HepG2 (cell line): ENCODE measurements around the gene KIF21B. TPM values are rescaled to one million over a fixed set of nuclear protein-coding genes. Genes with fewer than 3 reads are reported as not detected.

Experiments used
- ATAC-seq: fragments of 200-7000 bp; cut with Tn5 transposase; 3 replicates; pipeline ENCODE4 v1.9.1; 2020; ENCODE audit warnings: mild to moderate bottlenecking, moderate library complexity
- BruUV-seq: library from RNA; stranded (reverse); fragments of 400-500 nt; replicated peaks from 2 replicates; lab custom pipeline; 2021; lab: Mats Ljungman, UMichigan
- CTCF ChIA-PET: fragments of 300-600 bp; formaldehyde crosslinking; extraction: SDS; loops from one replicate; lab custom pipeline; 2021; ENCODE audit warnings: low total read pairs, inconsistent platforms, low intra/inter-chr PET ratio; lab: Yijun Ruan, JAX
- POLR2A ChIA-PET: fragments of 350-600 bp; sonication (Branson Sonifier 250); formaldehyde crosslinking; loops from one replicate; lab custom pipeline; 2020; ENCODE audit warnings: antibody characterized with exemption, inconsistent platforms; lab: Yijun Ruan, JAX
- DNase-seq: peaks from one replicate; pipeline ENCODE4 v3.0.0-alpha.2; 2015; ENCODE audit warnings: low spot score
- FAIRE-seq: peaks from 3 replicates; lab custom pipeline; 2011; peaks lifted over from hg19 to GRCh38; lab: Jason Lieb, UNC
- H2AFZ ChIP-seq: one replicate; pipeline ENCODE4 v1.6.1; 2011; ENCODE audit warnings: low read length, inconsistent platforms
- H3K27ac ChIP-seq: fragments of 300-600 bp; 3 replicates; pipeline ENCODE4 v1.8.0; 2011; ENCODE audit warnings: mixed run types, mild to moderate bottlenecking, mixed read lengths, low read length, inconsistent platforms; ENCODE audit not compliant: insufficient read depth; ENCODE audit errors: extremely low read length
- H3K27me3 ChIP-seq, 2 experiments: fragments of 200-600 bp in 1 of 2; 2 replicates in 1 of 2; 3 replicates in 1 of 2; pipeline versions ENCODE4 v1.6.0 to v1.8.0; 2011; ENCODE audit warnings: low read length in 2 of 2, mild to moderate bottlenecking in 2 of 2, moderate library complexity in 2 of 2, inconsistent platforms in 1 of 2; ENCODE audit not compliant: insufficient read depth in 2 of 2, control insufficient read depth in 1 of 2
- H3K36me3 ChIP-seq, 2 experiments: fragments of 200-600 bp in 1 of 2; replicated peaks in 1 of 2; 2 replicates in 1 of 2; 3 replicates in 1 of 2; pipeline versions ENCODE4 v1.5.1 to v1.8.0; 2011; ENCODE audit warnings: low read length in 2 of 2, inconsistent platforms in 1 of 2; ENCODE audit not compliant: insufficient read depth in 2 of 2, control insufficient read depth in 1 of 2
- H3K4me1 ChIP-seq: 2 replicates; pipeline ENCODE4 v1.5.1; 2012; ENCODE audit warnings: low read length, inconsistent platforms; ENCODE audit not compliant: insufficient read depth
- H3K4me2 ChIP-seq: 2 replicates; pipeline ENCODE4 v1.6.0; 2011; ENCODE audit warnings: low read depth, low read length, inconsistent platforms
- H3K4me3 ChIP-seq, 3 experiments: fragments of 200-600 bp in 1 of 3; sonication (generic), shearing (Covaris generic) in 1 of 3; replicated peaks in 1 of 3; 2 replicates each; pipeline ENCODE4 v1.5.1; 2011 to 2016; ENCODE audit warnings: low read length in 3 of 3, inconsistent platforms in 2 of 3, low read depth in 2 of 3, mild to moderate bottlenecking in 2 of 3, control low read depth in 1 of 3, mixed read lengths in 1 of 3; ENCODE audit not compliant: insufficient read depth in 1 of 3
- H3K79me2 ChIP-seq: one replicate; pipeline ENCODE4 v1.6.1; 2011; ENCODE audit warnings: low read length, inconsistent platforms; ENCODE audit not compliant: insufficient read depth
- H3K9ac ChIP-seq: 2 replicates; pipeline ENCODE4 v1.6.0; 2011; ENCODE audit warnings: mild to moderate bottlenecking, low read depth, low read length, inconsistent platforms; ENCODE audit not compliant: insufficient read depth
- H3K9me3 ChIP-seq: 2 replicates; pipeline ENCODE4 v1.5.1; 2012; ENCODE audit warnings: mild to moderate bottlenecking, low read length
- H4K20me1 ChIP-seq: 2 replicates; pipeline ENCODE4 v1.6.0; 2011; ENCODE audit warnings: inconsistent platforms, mild to moderate bottlenecking, low read length, moderate library complexity; ENCODE audit not compliant: insufficient read depth
- BRCA1 ChIP-seq: sonication (generic); formaldehyde crosslinking; IDR thresholded peaks from 2 replicates; pipeline ENCODE4 v1.4.0; 2020; ENCODE audit warnings: missing genetic modification reagents
- HHEX ChIP-seq: IDR thresholded peaks from 2 replicates; pipeline ENCODE4 v1.6.1; 2016; ENCODE audit warnings: control low read depth
- KLF12 ChIP-seq: sonication (generic); formaldehyde crosslinking; IDR thresholded peaks from 2 replicates; pipeline ENCODE4 v1.4.0; 2020; ENCODE audit warnings: missing genetic modification reagents, borderline replicate concordance
- KLF16 ChIP-seq, 2 experiments: sonication (generic) in 1 of 2; formaldehyde crosslinking in 1 of 2; IDR thresholded peaks; 2 replicates each; pipeline versions ENCODE4 v1.6.1 to v1.8.0; 2016 to 2023; ENCODE audit warnings: missing genetic modification reagents in 2 of 2, missing compliant biosample characterization in 1 of 2
- MBNL3 ChIP-seq: fragments of 250-450 bp; sonication (Bioruptor Pico); conservative IDR thresholded peaks from 2 replicates; pipeline ENCODE4 v1.8.0; 2022; ENCODE audit warnings: mild to moderate bottlenecking, inconsistent platforms
- MLX ChIP-seq: IDR thresholded peaks from 2 replicates; pipeline ENCODE4 v1.6.1; 2016
- PAF1 ChIP-seq: IDR thresholded peaks from 2 replicates; pipeline ENCODE4 v1.6.1; 2016; ENCODE audit warnings: missing genetic modification reagents, missing compliant biosample characterization
- RERE ChIP-seq: IDR thresholded peaks from 2 replicates; pipeline ENCODE4 v1.6.1; 2016; ENCODE audit warnings: low read depth, missing genetic modification reagents, missing compliant biosample characterization
- RXRA ChIP-seq: sonication (generic); formaldehyde crosslinking; IDR thresholded peaks from 2 replicates; pipeline ENCODE4 v1.5.1; 2020; ENCODE audit warnings: missing genetic modification reagents
- SIN3A ChIP-seq: IDR thresholded peaks from 2 replicates; pipeline ENCODE4 v1.6.1; 2011; ENCODE audit warnings: low read depth, mild to moderate bottlenecking, control low read depth, low read length, borderline replicate concordance
- ZNF281 ChIP-seq: sonication (generic); formaldehyde crosslinking; IDR thresholded peaks from 2 replicates; pipeline ENCODE4 v1.4.0; 2020; ENCODE audit warnings: missing genetic modification reagents, borderline replicate concordance
- ZNF720 ChIP-seq: sonication (generic); formaldehyde crosslinking; IDR thresholded peaks from 2 replicates; pipeline ENCODE4 v1.4.0; 2020; ENCODE audit warnings: missing genetic modification reagents
- ZZZ3 ChIP-seq: sonication (generic); formaldehyde crosslinking; IDR thresholded peaks from 2 replicates; pipeline ENCODE4 v1.4.0; 2020; ENCODE audit warnings: missing genetic modification reagents, mild to moderate bottlenecking, borderline replicate concordance
- WGBS: methylation state at CpG from one replicate; pipeline ENCODE4 v1.1.6; 2017; ENCODE audit warnings: low lambda C conversion rate; 5-methylcytosine and 5-hydroxymethylcytosine counted together
- in situ Hi-C: cut with HindIII; loops from 2 replicates; pipeline ENCODE4 v1.10.0; 2017; ENCODE audit warnings: low pct_unique_long_range_greater_than_20kb; ENCODE audit not compliant: extremely low pct_ligation_motif_present
- intact Hi-C: fragments of 100-400 bp; cut with micrococcal nuclease; formaldehyde crosslinking; loops from one replicate; pipeline ENCODE4 v1.10.0; 2022; ENCODE audit not compliant: unreplicated experiment
- polyA plus RNA-seq, 8 experiments: library from polyadenylated mRNA; depleted of rRNA in 3 of 8; stranded (reverse) in 7 of 8; unstranded in 1 of 8; fragments of >200 nt; fragmentation: Illumina TruSeq in 4 of 8; extraction: Trizol in 4 of 8; gene quantifications; 2 replicates each; pipeline versions ENCODE4 v1.2.1 to v1.2.3, GENCODE V29; 2011 to 2016; ENCODE audit warnings: low read depth in 4 of 8, missing spikeins in 1 of 8, mixed read lengths in 1 of 8; ENCODE audit not compliant: insufficient read depth in 1 of 8
- total RNA-seq, 5 experiments: library from RNA; depleted of rRNA; stranded (reverse); fragments of >200 nt; fragmentation: Illumina TruSeq; extraction: Trizol; gene quantifications; 2 replicates each; pipeline ENCODE4 v1.2.3, GENCODE V29; 2016; ENCODE audit warnings: low read depth in 1 of 5
- TF ChIP-seq, protein P1 (sequence below): sonication (generic); formaldehyde crosslinking; IDR thresholded peaks from 2 replicates; pipeline ENCODE4 v1.8.0; 2022; ENCODE audit warnings: mild to moderate bottlenecking, missing genetic modification reagents, borderline replicate concordance

KIF21B gene
- total and polyA plus RNA-seq, 2 of the 13 experiments (the other 11 are each of a cell fraction or from before 2014, with no cell fraction given): 0.17 to 0.20 TPM

- TF ChIP-seq PAF1 (CRISPR knock-in tag): no peak
- TF ChIP-seq MBNL3: no peak
- no peak for TF ChIP-seq KLF16 (CRISPR knock-in tag; IDR thresholded peaks at IDR 0.05)
- no peak for TF ChIP-seq ZNF281 (CRISPR knock-in tag)
- no peak for TF ChIP-seq ZNF720 (CRISPR knock-in tag)
These were observed 48.6 kb upstream of the KIF21B start (continued) for GRCh38 chr1:201072149-201072548.

- H3K27ac ChIP-seq: no peak overlapping the region
- no peaks in the 10 kb centered on the region for H4K20me1 ChIP-seq
- ATAC-seq (no peak), FAIRE-seq (no peak), DNase-seq (no peak)
- no peak overlapping the region for H2AFZ ChIP-seq
- CTCF ChIA-PET: no interaction called here
- H3K79me2 ChIP-seq: no peaks in the 10 kb centered on the region
- no peak overlapping the region for H3K4me3 ChIP-seq
- no TSS peak for BruUV-seq
- 89% methylated on average over 3 of the region's 3 CpGs for WGBS
- no peak overlapping the region for H3K9ac ChIP-seq
- in situ Hi-C loops: no loop called here
- no peaks in the 10 kb centered on the region for H3K4me1 ChIP-seq
- H3K27me3 ChIP-seq: peaks cover 0 to 44% of the 10 kb centered on the region in 2 experiments; a peak in 4 of 5 replicates
- intact Hi-C loops: no loop called here
- no peaks in the 10 kb centered on the region for H3K9me3 ChIP-seq
- POLR2A ChIA-PET: no interaction called here
- no peaks in the 10 kb centered on the region for H3K36me3 ChIP-seq
- H3K4me2 ChIP-seq: no peak overlapping the region
- no peak for TF ChIP-seq MLX (CRISPR knock-in tag)
- TF ChIP-seq HHEX (CRISPR knock-in tag): no peak
- TF ChIP-seq, protein P1, sequence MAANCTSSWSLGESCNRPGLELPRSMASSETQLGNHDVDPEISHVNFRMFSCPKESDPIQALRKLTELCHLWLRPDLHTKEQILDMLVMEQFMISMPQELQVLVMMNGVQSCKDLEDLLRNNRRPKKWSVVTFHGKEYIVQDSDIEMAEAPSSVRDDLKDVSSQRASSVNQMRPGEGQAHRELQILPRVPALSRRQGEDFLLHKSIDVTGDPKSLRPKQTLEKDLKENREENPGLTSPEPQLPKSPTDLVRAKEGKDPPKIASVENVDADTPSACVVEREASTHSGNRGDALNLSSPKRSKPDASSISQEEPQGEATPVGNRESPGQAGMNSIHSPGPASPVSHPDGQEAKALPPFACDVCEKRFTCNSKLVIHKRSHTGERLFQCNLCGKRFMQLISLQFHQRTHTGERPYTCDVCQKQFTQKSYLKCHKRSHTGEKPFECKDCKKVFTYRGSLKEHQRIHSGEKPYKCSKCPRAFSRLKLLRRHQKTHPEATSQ: no peak
- TF ChIP-seq KLF12 (CRISPR knock-in tag): no peak
- TF ChIP-seq RERE (CRISPR knock-in tag): no peak
- TF ChIP-seq ZZZ3 (CRISPR knock-in tag): no peak
- TF ChIP-seq SIN3A: no peak
- no peak for TF ChIP-seq BRCA1 (CRISPR knock-in tag)
- TF ChIP-seq RXRA (CRISPR knock-in tag): no peak
These were observed 46.1 kb upstream of the KIF21B start for GRCh38 chr1:201069636-201070035.
